A673 (cell line): Measurements from ENCODE around the gene KRTAP1-1.

Experiments used
- CTCF ChIP-seq: fragments of 300-800, 200-600 bp; sonication (generic); conservative IDR thresholded peaks from 2 replicates; pipeline ENCODE4 v1.5.1; 2017; ENCODE audit warnings: low read depth, mild to moderate bottlenecking, antibody characterized with exemption, low read length, moderate library complexity, mixed read lengths
- EZH2 ChIP-seq: fragments of 200-600 bp; sonication (generic); IDR thresholded peaks from 2 replicates; pipeline ENCODE4 v1.6.1; 2017; ENCODE audit warnings: borderline replicate concordance, low read depth, mild to moderate bottlenecking, mixed read lengths, antibody characterized with exemption, low read length; ENCODE audit not compliant: poor library complexity, severe bottlenecking

DNA sequence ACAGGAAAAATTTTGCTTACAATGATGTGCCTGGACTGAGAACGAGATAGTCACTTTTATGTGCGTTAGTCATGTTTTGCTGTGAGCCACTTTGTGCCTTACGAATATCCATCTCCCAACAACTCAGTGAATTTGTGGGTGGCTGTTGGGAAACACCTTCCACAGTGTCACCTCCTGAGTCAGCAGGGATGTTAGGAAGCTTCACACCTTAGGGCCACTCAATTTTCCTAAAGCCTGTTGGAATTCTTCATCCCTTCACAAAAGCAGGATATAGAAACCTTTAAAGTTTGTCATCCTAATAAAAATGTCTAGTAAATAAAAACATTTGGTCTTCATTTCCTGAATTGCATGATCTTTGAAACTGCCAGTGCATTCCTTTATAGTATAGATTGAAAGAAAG is 28.1 kb downstream of the KRTAP1-1 start:
- TF ChIP-seq CTCF (no peak), EZH2 (no peak)
